ENCODE data around the gene VEGFB.

- TF ChIP-seq CTCF (conservative IDR thresholded peaks at IDR 0.05) (no peak), ZFX (IDR thresholded peaks at IDR 0.05) (no peak)
Observed at GRCh38 chr11:64258356-64258755, 24.0 kb downstream of the VEGFB start.

Data from C4-2B (cell line).